ENCODE measurements around the gene SLC22A4.

GRCh38 chr5:132378580-132378979 is 84.4 kb downstream of the SLC22A4 start:
- TF ChIP-seq PHF8 (IDR thresholded peaks at IDR 0.05; ENCODE audit: borderline replicate concordance, low read depth) (no peak), CBX2 (IDR thresholded peaks at IDR 0.05; ENCODE audit: borderline replicate concordance, low read depth) (no peak), POLR2A (IDR thresholded peaks at IDR 0.05; ENCODE audit: low read length) (no peak), ZSCAN20 (CRISPR knock-in tag; IDR thresholded peaks at IDR 0.05) (no peak), MYC (IDR thresholded peaks at IDR 0.05; ENCODE audit: borderline replicate concordance, low read length) (no peak), RNF2 (IDR thresholded peaks at IDR 0.05; ENCODE audit: borderline replicate concordance, low read depth) (no peak), BHLHE40 (IDR thresholded peaks at IDR 0.05; ENCODE audit: low read depth, low read length) (no peak), USF2 (IDR thresholded peaks at IDR 0.05) (no peak)

Measured in A549 (cell line).